Lower lobe of right lung (tissue), 2 donors: ENCODE measurements around the gene EDEM1. TPM values are rescaled to one million over a fixed set of nuclear protein-coding genes. Genes with fewer than 3 reads are reported as not detected.

Experiments used
- ATAC-seq, 2 donors: fragments of 200-7000 bp; cut with Tn5 transposase; one replicate each; pipeline ENCODE4 v1.9.1; 2020 to 2022; ENCODE audit warnings: mild to moderate bottlenecking in 2 of 2, moderate library complexity in 2 of 2
- DNase-seq: peaks from one replicate; pipeline ENCODE4 v3.0.0-alpha.2; 2020
- H3K27ac ChIP-seq: fragments of 200-600 bp; one replicate; pipeline ENCODE4 v1.8.0; 2022
- H3K27me3 ChIP-seq: fragments of 200-600 bp; one replicate; pipeline ENCODE4 v1.8.0; 2022; ENCODE audit warnings: low read depth
- H3K36me3 ChIP-seq: fragments of 200-600 bp; one replicate; pipeline ENCODE4 v1.8.0; 2022; ENCODE audit warnings: mild to moderate bottlenecking
- H3K4me1 ChIP-seq: fragments of 200-600 bp; one replicate; pipeline ENCODE4 v1.8.0; 2022
- H3K4me3 ChIP-seq: fragments of 200-600 bp; one replicate; pipeline ENCODE4 v1.8.0; 2022; ENCODE audit warnings: mild to moderate bottlenecking
- H3K9me3 ChIP-seq: fragments of 200-600 bp; one replicate; pipeline ENCODE4 v1.8.0; 2022
- intact Hi-C: fragments of 100-400 bp; cut with DNase I; formaldehyde crosslinking; loops from one replicate; pipeline ENCODE4 v1.11.0; 2022
- total RNA-seq: library from RNA; stranded (reverse); fragmentation: NEBNext Ultra II Directional; extraction: Animal tissue kit (Norgen Biotek cat#: 25700); gene quantifications from one replicate; pipeline ENCODE4 v1.2.1, GENCODE V29; 2021
- TF ChIP-seq, protein P1 (sequence below): fragments of 200-600 bp; IDR thresholded peaks from one replicate; pipeline ENCODE4 v1.8.0; 2022; ENCODE audit warnings: antibody characterized with exemption, mild to moderate bottlenecking
- donor health status: DM: no; HTN: yes; CAD: no; lungs with severe emphysema.

The EDEM1 gene
- total RNA-seq, 1 donor from 2014 or later = 76.5 TPM

DNA sequence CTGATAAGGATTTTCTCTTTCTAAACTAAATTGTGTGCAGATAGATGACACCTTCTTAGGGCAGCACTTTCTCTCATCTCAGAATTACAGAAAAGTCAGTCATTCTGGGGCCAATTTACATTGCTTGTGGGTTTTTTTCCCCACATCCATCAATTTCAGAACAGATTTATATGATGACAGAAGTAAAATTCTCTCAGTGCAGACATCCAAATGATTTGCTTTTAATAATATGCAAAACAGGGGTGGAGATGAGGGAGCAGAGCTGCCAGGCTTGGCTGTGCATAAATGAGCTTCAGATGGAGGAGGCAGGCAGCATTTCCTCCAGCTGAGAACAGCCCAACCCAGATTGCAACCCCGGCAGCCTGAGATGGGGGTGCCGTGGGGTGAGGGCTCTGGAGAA is 44.0 kb downstream of the EDEM1 start:
- intact Hi-C loops = no loop called here
- Histone ChIP-seq H3K27ac (no peak overlapping the region), H3K9me3 (no peaks in the 10 kb centered on the region), H3K4me3 (no peak overlapping the region), H3K4me1 (no peaks in the 10 kb centered on the region), H3K36me3 (no peaks in the 10 kb centered on the region), H3K27me3 (no peaks in the 10 kb centered on the region)
- ATAC-seq (no peak), DNase-seq (no peak)
- TF ChIP-seq, protein P1, sequence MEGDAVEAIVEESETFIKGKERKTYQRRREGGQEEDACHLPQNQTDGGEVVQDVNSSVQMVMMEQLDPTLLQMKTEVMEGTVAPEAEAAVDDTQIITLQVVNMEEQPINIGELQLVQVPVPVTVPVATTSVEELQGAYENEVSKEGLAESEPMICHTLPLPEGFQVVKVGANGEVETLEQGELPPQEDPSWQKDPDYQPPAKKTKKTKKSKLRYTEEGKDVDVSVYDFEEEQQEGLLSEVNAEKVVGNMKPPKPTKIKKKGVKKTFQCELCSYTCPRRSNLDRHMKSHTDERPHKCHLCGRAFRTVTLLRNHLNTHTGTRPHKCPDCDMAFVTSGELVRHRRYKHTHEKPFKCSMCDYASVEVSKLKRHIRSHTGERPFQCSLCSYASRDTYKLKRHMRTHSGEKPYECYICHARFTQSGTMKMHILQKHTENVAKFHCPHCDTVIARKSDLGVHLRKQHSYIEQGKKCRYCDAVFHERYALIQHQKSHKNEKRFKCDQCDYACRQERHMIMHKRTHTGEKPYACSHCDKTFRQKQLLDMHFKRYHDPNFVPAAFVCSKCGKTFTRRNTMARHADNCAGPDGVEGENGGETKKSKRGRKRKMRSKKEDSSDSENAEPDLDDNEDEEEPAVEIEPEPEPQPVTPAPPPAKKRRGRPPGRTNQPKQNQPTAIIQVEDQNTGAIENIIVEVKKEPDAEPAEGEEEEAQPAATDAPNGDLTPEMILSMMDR = no peak

DNA sequence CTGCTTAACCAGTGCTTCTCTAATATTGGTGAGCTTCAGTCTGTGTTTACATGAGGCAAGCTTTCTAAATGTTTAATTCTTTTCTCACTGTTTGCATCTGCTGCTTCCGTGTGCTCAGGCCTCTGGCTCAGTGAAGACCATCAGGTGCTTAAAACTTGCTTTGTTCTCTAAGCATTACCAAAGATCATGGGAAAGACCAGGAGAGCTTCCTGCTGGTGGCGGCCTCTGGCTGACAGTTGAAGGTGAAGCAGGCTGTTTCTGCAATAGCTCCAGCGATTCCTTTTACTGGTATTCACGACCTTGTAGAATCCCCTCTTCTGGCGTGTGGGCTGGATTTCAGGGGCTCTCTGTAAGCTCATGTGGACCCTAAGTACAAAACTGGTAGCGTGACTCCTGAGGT is 45.1 kb downstream of the EDEM1 start:
- no peak overlapping the region for H3K27ac ChIP-seq
- H3K9me3 ChIP-seq = no peaks in the 10 kb centered on the region
- H3K4me1 ChIP-seq = no peaks in the 10 kb centered on the region
- ATAC-seq (no peak), DNase-seq (no peak)
- TF ChIP-seq, protein P1 = no peak
- no peaks in the 10 kb centered on the region for H3K27me3 ChIP-seq
- intact Hi-C loops = no loop called here
- H3K36me3 ChIP-seq = no peaks in the 10 kb centered on the region
- no peak overlapping the region for H3K4me3 ChIP-seq

DNA sequence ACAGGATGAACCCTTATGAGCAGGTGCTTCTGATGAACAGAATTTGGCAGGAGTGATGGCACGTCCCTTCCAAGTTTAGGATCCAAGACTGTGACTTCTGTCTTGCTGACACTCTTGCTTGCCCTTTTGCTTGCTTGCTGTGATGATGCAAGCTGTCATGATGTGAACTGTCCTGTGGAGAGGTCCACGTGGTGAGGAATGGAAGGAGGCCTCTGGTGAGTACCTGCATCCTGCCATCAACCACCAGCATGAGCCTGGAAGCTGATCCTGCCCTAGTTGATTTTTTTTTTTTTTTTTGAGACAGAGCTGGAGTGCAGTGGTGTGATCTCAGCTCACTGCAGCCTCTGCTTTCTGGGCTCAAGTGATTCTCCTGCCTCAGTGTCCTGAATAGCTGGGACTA is 45.5 kb downstream of the EDEM1 start:
- ATAC-seq (no peak), DNase-seq (no peak)
- no peak overlapping the region for H3K27ac ChIP-seq
- H3K36me3 ChIP-seq = no peaks in the 10 kb centered on the region
- no peaks in the 10 kb centered on the region for H3K4me1 ChIP-seq
- no peaks in the 10 kb centered on the region for H3K27me3 ChIP-seq
- H3K4me3 ChIP-seq = no peak overlapping the region
- TF ChIP-seq, protein P1 = no peak
- no peaks in the 10 kb centered on the region for H3K9me3 ChIP-seq
- intact Hi-C loops = no loop called here

DNA sequence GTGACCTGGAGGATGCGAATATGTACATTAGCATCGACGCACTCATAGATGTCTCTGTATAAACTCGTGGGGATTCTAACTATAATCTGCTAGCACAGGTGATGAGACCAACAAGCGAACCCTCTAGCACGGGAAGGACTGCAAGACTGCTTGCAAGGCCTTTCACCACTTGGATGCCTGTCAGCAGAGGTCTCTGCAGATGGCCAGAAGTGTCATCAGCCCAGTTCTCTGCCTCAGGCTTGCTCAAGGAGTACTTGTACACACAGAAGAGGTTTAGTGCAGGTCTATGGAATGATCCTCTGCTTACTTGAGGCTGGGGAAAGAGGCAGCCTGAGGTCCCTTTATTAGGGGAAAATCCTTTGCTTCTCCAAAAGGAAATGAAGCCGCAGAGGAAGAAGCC is 48.1 kb downstream of the EDEM1 start:
- ATAC-seq = no peak

DNA sequence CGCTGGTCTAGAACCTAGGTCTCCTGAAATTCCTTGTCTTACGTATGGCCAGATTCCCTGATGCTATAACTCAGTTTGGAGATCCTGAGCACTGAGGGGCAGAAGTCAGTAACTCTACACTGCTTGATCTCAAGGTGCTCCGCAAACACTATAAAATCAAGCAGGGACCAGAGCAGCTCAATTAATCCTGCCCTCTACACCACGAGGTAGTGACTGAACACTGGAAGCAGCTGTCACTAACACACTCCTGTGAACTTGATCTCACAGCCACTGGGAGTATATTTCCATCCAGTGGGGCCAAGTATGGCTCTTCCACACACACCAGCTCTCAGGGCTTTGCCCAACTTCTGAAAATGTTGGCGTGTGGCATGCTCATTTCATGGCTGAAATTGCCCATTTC is 51.0 kb downstream of the EDEM1 start:
- DNase-seq (no peak), ATAC-seq (no peak)
- H3K4me3 ChIP-seq = no peak overlapping the region
- no peaks in the 10 kb centered on the region for H3K4me1 ChIP-seq
- no peaks in the 10 kb centered on the region for H3K9me3 ChIP-seq
- no peaks in the 10 kb centered on the region for H3K27me3 ChIP-seq
- H3K27ac ChIP-seq = no peak overlapping the region
- no peaks in the 10 kb centered on the region for H3K36me3 ChIP-seq
- intact Hi-C loops = no loop called here
- TF ChIP-seq, protein P1 = no peak

More for the DNA sequence above, 48.1 kb downstream of the EDEM1 start:
- Histone ChIP-seq H3K9me3 (no peaks in the 10 kb centered on the region), H3K4me3 (no peak overlapping the region), H3K36me3 (no peaks in the 10 kb centered on the region), H3K4me1 (no peaks in the 10 kb centered on the region), H3K27ac (no peak overlapping the region), H3K27me3 (no peaks in the 10 kb centered on the region)
- intact Hi-C loops = no loop called here
- TF ChIP-seq, protein P1 = no peak
- DNase-seq = no peak

DNA sequence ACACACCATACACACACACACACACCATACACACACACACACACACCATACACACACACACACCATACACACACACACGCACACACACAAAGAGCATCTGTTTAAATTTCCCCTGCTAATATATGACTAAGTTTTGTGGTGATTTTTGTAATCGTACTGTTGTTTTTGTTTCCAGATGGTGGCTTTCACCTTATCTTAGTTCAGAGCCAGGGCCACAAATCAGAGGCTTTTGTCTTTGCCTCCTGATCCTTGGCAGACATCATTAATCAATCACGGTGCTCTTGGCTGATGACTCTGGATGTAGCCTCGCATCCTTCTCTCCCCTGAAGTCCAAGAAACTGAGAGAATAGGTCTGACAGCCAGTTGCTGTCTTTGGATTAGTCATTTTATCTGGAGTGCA is 52.1 kb downstream of the EDEM1 start:
- no peak for ATAC-seq
- TF ChIP-seq, protein P1 = no peak
- intact Hi-C loops = no loop called here
- H3K27ac ChIP-seq = no peak overlapping the region
- H3K4me1 ChIP-seq = no peaks in the 10 kb centered on the region
- no peaks in the 10 kb centered on the region for H3K9me3 ChIP-seq
- H3K4me3 ChIP-seq = no peak overlapping the region
- DNase-seq = no peak
- H3K36me3 ChIP-seq = no peaks in the 10 kb centered on the region
- H3K27me3 ChIP-seq = no peaks in the 10 kb centered on the region
